COR-L47 (cell line): ENCODE data around the gene MCRIP2.
"Not testable (repeated sequence)": the region's sequence is repeated elsewhere in the genome, so short reads cannot be mapped to it uniquely, and the experiment has no call there.

Source experiments
- DNase-seq: peaks from one replicate; lab custom pipeline; 2025; lab: John Stamatoyannopoulos, UW

Gene MCRIP2, protein sequence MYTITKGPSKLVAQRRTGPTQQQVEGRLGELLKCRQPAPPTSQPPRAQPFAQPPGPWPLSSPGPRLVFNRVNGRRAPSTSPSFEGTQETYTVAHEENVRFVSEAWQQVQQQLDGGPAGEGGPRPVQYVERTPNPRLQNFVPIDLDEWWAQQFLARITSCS

DNA sequence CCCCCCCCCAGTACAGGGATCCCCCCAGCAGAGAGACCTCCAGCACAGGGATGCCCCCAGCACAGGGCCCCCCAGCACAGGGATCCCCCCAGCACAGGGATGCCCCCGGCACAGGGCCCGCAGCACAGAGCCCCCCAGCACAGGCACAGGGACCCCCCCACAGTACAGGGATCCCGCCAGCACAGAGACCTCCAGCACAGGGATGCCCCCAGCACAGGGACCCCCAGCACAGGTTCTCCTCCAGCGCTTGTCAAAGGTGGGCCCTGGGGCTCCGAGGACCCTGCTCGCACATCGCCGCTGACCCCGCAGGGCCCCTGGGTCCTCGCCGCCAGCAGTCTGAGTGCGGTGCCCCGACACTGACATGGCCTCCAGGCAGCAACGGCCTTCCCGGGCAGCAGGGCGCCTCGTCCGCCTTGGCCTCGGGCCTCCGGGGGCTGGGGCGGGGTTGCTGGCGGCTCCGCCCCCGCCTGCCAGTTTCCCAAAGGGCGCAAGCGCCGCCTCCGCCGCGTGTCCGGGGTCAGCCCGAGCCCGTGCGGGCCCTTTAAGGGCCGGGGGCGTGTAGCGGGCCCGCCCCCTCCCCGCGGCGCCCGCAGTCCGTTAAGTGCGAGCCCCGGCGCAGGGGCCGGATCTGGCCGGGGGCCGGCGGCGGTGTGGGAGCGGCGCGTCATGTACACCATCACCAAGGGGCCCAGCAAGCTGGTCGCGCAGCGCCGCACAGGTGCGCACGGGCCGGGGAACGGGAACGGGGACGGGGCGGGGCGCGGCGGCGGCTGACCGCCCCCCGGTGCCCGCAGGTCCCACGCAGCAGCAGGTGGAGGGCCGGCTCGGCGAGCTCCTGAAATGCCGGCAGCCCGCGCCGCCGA is at the start of gene MCRIP2:
TSS of gene MCRIP2 (plus strand) at position 503 of the 863 bp plus-strand sequence. CDS start at position 667, 164 bp downstream.
- peak; percentile 48 for DNase-seq

DNA sequence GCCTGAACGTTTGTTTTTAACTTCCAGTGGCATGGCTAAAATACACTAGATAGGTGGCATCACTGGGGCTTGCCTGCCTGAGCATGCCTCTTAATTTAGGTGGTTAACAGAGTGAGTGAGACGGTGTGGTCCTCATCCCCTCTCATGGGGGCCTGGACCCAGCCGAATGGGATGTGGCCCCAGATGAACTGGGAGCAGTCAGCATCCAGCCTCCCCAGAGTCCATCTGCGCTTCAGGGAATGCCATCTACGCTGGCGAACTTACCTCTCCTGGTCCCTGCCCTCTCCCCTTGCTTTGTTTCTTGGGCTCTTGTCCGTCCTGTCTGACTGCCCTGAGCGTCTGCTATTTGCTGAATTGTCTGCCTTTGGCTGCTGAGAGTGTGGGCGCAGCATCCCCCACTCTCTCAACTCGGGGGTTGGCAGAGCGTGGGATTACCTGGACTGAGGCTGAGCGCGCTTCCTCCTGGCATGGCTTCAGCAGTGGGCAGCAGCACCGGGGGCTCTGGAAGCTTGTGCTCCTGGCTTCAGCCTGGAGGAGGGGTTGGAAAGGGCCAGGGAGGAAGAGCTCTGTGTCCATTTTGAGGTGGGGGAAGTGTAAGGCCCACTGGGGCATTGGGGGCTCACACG is 49.6 kb upstream of the MCRIP2 start:
- DNase-seq = no peak

DNA sequence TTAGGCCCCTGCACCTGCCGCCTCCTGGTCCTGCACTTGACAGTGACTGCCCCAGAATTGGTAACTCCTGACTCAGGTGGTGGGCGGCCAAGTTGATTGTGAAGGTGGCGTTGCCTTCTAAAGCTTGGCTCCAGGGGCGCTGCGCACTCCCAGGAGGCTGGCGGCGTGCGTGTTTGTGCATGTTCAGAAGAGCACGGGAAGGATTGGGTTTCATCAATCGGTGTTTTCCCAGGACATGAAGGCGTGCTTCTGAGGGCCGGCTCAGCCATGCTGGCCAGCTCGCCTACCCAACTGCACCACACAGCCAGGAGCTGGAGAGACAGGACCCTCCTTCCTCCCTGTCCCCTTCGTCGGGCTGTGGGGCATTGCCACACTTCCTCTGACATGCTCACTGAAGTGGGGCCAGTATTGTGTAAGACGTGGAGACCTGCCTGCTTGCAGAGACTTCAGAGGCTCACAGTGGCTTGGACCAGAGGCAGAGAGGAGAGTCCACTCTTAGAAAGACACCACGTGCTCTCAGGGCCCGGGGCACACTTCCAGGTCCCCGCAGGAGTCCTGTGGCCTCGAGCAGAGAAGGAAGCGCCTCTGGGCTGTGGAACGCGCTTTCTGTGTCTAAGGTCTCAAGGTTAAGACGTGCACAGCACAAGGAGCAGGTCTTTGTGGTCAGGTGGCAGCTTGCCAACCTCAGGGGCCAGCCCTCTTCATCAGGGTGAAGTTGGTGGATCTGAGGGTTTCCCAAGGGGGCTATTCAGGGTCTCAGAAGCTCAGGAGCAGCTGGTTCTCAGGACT is 48.9 kb upstream of the MCRIP2 start:
- DNase-seq = peak; percentile 81

DNA sequence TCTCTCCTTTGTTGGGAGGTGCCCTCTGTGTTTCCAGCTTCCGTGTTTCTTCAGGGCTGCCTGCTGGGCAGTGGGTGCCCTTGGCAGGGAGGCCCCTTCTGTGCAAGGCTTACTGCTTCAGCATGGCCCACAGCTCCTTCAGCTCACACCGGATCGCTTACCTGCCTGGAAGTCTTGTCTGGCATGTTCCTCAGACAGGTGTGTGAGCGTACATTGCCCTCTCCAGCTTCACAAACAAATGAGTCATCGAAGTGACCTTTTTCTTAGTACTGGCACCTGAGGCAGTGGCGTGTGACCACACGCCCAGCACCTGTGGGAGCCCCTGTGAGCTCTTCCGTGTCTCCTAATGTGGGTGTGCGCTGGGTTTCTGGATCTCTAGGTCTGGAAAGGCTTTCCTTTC is 48.2 kb upstream of the MCRIP2 start:
- peak; percentile 61 for DNase-seq

DNA sequence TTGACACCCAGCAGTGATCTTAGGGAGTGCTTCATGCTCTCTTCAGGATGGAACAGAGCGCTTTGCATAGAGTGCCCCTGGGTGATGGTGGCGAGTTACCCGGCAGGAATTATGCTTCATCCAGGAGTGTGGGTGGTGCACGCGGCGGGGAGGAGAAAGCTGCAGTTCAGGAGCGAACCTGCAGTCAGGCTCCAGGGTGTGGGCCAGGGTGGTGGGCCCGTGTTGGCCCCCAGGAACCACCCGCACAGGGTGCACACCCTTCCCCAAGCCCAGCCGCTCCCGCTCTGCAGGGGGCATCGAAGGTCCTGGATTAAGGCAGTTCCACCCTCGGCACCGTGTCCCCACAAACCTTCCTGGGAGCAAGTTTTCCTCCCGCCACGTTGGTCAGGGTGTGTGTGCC is 47.8 kb upstream of the MCRIP2 start:
- no peak for DNase-seq

DNA sequence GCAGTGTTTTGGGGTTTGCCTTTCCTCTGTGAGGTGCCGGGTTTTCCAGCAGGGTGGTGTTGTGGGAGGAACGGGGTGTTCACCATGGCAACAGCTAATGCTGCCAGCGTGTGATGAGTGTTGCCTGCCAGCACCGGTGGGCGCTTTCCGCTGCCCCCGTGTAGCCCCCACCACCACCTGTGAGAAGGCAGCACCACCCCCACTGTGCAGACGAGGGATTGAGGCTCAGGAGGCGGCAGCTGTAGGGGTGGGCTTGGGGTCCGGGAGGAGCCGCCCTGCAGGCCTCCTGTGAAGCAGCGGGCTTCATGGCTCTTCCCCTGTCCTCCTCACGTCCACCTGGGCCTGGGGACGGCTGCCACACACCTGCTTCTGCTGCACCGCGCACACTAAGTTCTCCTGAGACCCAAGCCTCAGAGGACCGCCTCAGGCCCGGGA is 46.5 kb upstream of the MCRIP2 start:
- no peak for DNase-seq

DNA sequence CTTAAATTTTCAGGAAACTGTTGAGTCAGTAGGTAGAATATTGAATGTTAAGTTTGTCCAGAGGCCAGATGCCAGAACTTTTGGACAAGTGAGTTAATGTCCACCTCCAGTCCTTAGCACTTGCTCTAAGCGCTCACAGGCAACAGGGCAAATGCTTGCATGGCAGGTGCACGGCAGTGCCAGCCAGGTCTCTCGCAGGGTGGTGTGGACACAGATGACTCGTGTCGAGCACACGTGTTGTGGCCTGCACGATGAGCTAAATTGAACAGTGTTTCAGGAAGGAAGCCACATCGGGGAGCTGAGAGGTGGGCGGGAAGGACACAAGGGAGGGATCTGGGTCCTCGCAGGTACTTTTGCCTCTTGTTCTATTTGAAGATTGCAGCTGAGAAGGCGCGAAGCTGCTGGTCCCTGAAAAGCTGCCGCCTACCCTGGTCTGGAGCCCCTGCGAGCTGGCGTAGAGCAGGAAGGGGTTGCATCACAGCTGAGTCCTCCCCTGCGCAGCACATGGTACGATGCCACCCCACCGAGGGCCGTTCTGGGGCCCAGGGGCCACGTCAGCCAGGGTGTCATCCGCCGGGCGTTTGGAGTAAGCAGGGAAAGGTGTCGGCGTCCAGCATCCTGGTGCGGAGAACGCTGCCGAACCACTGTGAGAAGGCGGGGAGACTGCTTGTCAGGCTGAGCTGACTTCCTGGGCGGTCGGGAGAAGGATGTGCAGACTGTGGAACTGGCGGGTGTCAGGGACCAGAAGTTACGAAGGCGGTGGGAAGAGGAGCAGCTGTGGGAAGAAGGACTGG is 45.5 kb upstream of the MCRIP2 start:
- no peak for DNase-seq

DNA sequence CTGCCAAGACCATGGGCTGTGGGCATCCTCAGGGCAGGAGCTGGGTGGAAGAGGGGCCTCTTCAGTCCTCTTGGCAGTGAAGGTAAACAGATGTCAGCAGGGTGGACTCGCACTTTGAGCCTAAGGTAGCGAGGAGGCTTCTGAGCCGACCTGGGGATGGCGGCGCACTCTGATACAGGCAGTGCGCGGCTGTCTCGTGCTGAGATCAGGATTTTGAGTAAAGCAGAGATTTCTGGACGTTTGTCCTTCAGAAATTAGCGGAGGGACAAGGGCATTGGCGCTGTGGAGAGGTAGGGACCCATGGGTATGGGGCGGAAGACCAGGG is 44.9 kb upstream of the MCRIP2 start:
- DNase-seq = no peak

DNA sequence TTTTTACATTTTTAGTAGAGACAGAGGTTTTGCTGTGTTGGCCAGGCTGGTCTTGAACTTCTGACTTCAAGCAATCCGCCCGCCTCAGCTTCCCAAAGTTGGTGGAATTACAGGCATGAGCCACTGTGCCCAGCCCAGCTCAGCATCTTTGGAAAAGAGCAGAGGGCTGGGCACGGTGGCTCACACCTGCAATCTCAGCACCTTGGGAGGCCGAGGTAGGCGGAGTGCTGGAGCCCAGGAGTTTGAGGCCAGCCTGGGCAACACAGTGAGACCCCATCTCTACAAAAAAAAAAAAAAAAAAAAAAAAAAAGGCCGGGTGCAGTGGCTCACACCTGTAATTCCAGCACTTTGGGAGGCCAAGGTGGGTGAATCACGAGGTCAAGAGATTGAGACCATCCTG is 44.0 kb upstream of the MCRIP2 start:
- DNase-seq = not testable (repeated sequence)

DNA sequence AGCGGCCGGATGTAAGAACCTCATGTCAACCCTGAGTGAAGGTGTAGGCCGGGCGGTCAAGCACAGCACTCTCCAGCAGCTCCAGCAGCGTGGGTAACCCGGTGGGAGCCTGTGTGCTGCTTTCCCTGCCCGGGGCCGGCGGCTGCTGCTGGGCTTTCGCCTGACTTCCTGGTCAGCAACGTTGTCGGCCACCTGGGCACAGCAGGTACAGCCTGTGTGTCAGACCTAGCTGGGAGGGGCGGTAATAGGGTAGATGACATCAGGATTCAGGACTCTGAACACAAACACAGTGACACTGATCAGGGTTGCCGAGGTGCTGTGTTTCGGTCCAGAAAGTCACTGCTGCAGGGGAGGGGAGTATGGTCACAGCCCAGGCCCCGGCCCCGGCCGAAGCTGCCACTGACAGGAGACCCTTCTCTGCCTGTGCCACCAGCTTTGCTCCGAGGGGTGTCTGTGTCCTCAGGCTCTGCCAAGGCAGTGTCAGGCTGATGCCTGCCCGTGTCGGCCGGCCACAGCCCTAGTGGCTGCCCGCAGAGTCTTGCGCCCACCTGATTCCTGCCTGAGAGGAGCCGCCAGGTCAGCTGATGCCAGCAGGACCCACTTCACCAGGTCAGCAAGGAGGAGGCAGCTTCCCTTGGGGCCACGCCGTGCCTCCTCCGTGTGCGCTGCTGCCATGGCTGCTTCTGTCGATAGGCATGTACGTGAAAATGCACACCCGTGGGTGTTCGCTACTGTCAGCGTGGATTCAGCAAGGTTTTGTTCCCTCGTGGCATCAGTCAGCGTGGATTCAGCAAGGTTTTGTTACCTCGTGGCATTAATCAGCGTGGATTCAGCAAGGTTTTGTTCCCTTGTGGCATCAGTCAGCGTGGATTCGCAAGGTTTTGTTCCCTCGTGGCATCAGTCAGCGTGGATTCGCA is 42.5 kb upstream of the MCRIP2 start:
- DNase-seq = no peak

DNA sequence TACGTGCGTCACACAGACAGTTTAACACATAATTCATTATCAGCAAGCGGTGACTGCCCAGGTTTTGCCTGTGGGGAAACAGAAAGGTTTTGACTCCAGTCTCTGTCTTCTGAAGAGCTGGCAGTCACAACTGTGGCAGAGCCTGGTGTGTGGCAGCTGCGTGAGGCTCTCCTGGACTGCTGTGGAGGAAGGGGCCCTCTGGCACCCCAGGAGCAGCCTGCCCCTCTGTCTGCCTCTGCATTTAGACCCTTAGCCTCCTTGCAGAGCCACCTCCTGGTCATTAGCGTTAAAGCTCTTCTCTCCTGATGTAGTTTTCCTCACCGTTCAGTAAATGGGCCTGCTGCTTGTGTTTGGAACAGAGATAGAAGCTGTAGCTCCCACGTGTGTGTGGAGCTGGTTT is 40.8 kb upstream of the MCRIP2 start:
- DNase-seq = peak; percentile 24

DNA sequence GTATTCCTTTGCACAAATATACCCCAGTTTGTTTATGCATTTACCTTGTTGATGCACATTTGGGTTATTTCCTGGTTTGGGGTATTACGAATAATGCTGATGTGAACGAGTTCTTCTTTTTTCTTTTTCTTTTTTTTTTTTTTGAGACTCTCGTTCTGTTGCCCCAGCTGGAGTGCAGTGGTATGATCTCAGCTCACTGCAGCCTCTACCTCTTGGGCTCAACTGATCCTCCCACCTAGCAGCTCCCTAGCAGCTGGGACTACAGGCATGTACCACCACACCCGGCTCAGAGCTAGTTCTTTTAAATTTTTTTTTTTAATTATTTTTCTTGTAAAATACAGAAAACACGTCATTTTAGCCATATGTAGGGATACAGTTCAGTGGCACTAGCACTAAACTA is 37.7 kb upstream of the MCRIP2 start:
- DNase-seq = no peak

DNA sequence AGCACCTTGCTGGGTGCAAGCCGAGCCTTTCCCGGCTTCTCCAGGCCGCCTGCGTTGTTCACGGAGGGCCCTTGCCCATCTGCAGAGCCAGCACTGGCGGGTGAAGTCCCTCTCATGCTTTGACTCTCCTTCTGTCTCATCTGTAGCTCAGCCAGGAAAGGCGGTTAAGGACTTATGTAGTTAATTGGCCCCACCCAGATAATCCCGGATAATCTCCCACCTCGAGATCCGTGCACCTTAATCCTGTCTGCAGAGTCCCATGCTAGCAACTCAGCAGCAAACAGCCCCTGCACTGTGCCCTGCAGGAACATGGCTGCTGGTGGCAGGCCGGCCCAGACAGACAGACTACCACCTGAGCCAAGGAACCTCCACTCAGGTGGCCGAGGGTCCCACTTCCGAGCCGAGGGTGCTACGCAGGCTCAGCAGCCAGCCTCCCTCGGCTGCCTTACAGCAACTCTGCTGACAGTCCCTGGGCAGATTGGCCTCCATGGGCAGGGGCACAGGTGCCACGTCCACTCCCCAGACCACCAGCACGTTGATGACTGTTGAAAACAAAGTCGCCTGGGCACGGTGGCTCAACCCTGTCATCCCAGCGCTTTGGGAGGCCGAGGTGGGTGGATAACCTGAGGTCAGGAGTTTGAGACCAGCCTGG is 34.8 kb upstream of the MCRIP2 start:
- DNase-seq = no peak

DNA sequence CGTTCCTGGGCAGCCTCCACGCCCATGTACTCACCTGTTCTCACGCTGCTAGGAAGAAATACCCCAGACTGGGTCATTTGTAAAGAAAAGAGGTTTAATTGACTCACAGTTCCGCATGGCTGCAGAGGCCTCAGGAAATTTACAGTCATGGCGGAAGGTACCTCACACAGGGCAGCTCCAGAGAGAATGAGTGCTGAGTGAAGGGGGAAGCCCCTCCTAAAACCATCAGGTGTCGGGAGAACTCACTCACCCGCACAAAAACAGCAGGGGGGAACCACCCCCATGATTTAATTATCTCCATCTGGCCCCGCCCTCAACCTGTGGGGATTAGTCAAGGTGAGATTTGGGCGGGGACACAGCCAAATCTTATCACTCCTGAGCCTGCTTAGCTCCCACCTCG is 33.6 kb upstream of the MCRIP2 start:
- DNase-seq = no peak

DNA sequence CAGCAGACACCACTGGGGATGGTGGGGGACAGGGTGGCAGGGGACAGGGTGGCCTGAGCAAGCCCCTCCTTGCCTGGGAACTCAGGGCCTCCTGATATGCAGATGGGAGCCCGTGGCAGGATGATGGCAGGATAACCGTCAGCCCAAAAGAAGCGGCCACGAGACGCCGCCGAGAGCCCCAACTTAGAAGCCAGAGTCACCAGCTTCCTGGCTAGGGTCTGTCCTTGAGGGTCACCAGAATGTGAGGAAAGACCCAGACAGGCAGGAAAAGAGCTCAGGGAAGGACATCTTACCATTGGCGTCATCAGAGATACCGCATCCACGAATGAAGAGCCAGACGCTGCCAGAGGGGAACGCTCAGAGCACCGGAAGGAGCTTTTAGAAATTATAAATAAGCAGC is 32.3 kb upstream of the MCRIP2 start:
- no peak for DNase-seq

DNA sequence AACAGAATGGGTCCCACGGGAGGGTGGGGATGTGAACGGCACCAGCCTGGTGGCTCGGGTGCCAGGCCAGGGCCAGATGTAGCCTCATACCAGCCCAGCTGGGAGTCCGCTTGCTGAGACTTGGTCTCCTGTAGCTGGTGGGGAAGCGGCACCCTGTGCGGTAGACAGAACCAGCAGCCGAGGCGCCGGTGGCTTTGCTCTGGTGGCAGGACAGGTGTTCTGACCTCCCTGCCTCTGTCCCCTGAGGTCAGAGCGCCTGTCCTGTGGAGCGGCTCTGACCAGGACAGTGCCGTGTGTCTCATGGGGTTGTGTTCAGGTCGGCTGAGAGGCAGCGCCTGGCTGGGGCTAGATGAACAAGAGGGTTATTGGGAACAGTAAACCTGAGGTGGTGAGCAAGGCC is 31.6 kb upstream of the MCRIP2 start:
- DNase-seq = no peak

DNA sequence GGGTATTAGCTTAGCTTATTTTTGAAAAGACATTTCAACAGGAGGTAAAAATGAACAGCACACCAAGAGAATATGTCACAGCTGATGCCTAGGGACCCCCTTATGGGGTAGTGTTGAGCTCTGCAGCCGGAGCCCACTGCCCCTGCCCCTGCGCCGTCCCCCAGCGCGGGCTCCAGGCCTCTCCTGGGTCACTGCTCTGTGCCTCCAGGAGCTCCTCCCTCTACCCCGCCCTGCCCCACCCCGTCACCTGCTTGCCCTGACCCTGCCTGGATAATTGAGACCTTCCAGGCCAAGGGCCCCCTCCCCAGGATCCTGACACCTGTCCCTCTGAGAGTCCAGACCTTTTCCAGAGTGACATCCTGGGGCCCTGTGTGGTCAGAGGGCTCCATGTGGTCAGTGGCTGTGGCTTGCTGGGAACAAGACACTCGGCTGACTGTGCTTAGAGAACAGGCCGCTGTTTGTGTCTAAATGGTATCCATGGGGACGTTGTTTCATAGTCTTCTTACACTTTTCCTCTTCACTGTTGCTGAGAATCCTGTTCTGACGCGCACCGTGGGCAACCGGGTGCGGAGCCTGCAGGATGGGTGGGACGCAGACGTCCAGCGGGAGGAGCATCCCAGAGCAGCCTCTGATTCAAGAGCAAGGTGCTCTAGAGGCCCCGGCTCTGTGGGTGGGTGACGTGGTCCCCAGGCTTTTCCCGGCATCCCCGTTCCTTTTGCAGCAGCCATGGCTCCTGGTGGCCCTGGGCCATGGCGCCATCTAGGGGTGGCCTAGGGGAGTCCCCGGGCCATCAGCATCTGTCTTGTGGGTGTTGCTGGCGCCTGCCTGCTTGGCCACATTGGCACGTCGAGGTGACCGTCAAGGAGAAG is 30.9 kb upstream of the MCRIP2 start:
- DNase-seq = no peak

DNA sequence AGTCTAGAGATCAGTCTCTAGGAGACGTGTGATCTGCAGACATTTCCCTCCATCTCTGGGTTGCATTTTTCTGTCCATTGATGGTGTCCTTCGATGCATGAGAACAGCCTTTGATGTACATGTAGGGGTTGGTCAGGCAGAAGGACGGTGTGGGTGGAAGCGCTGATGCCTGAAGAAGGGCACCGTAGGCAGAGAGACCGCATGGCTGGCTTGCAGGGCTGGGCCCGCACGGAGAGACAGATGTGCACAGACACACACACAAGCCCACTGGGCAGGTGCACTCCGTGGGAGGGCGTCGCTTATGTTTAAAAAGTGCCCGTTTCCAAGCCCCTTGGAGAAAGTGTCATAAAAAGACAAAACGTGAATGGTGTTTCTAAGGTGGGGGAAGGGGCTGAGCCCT is 26.5 kb upstream of the MCRIP2 start:
- DNase-seq = no peak
